H1 (cell line): ENCODE data around the gene THRB. TPM values are rescaled to one million over a fixed set of nuclear protein-coding genes. Genes with fewer than 3 reads are reported as not detected.

Experiments used
- CHD2 ChIP-seq: IDR thresholded peaks from 2 replicates; pipeline ENCODE4 v1.6.1; 2012; ENCODE audit warnings: low read length, improper control_type of control experiment
- CHD7 ChIP-seq: fragments of 300-600 bp; sonication (generic); IDR thresholded peaks from 2 replicates; pipeline ENCODE4 v1.7.1; 2012; ENCODE audit warnings: low read length, moderate library complexity, mild to moderate bottlenecking, inconsistent platforms; ENCODE audit not compliant: insufficient replicate concordance
- CTBP2 ChIP-seq: IDR thresholded peaks from 2 replicates; pipeline ENCODE4 v1.7.0; 2011; ENCODE audit warnings: borderline replicate concordance, mild to moderate bottlenecking, moderate library complexity, mixed read lengths, low read length; ENCODE audit not compliant: insufficient read depth, insufficient read length
- FOSL1 ChIP-seq: IDR thresholded peaks from 2 replicates; pipeline ENCODE4 v1.6.1; 2011; ENCODE audit warnings: mild to moderate bottlenecking, low read depth, low read length, moderate library complexity; ENCODE audit not compliant: insufficient read depth
- POU5F1 ChIP-seq: IDR thresholded peaks from 2 replicates; pipeline ENCODE4 v1.6.1; 2011; ENCODE audit warnings: low read depth, mild to moderate bottlenecking, low read length, moderate library complexity
- SIN3A ChIP-seq, 2 experiments: IDR thresholded peaks in 1 of 2; conservative IDR thresholded peaks in 1 of 2; 2 replicates each; pipeline ENCODE4 v1.6.1; 2011 to 2012; ENCODE audit warnings: low read length in 2 of 2, improper control_type of control experiment in 1 of 2, low read depth in 1 of 2, mild to moderate bottlenecking in 1 of 2
- polyA plus RNA-seq, 7 experiments: library from polyadenylated mRNA; depleted of rRNA in 3 of 7; stranded (reverse) in 5 of 7; unstranded in 2 of 7; fragments of >200 nt in 5 of 7; fragments of 200-250 nt in 2 of 7; gene quantifications; 1 replicate in 5 of 7; 2 replicates in 1 of 7; 4 replicates in 1 of 7; pipeline versions ENCODE4 v1.2.1 to v1.2.3, GENCODE V29; 2011 to 2013; ENCODE audit warnings: missing spikeins in 2 of 7, mixed read lengths in 2 of 7
- total RNA-seq: library from RNA; stranded (reverse); fragmentation: NEBNext Ultra II Directional; extraction: Animal tissue kit (Norgen Biotek cat#: 25700); gene quantifications from 2 replicates; pipeline ENCODE4 v1.2.1, GENCODE V29; 2021

Gene THRB
- total and polyA plus RNA-seq, 2 of the 8 experiments (the other 6 are each of a cell fraction or from before 2014, with no cell fraction given) = 0.98 to 3.9 TPM

- TF ChIP-seq CHD7 = no peak
- TF ChIP-seq SIN3A (conservative IDR thresholded peaks at IDR 0.05 in 1 of 2, IDR thresholded peaks at IDR 0.05 in 1 of 2; ENCODE audit: low read depth in 1 of 2, low read length in 2 of 2) = no peak
- TF ChIP-seq FOSL1 = no peak
- TF ChIP-seq CTBP2 = no peak
- no peak for TF ChIP-seq CHD2
- no peak for TF ChIP-seq POU5F1
- TF ChIP-seq, all 59 proteins: peak for 0
Measured at GRCh38 chr3:24529210-24529609, 34.6 kb upstream of the THRB start (continued).
